GM10248 (cell line): ENCODE results near the gene AP1AR.

ENCODE experiments used
- CTCF ChIA-PET: fragments of 300-600 bp; sonication (Branson Sonifier 250); formaldehyde crosslinking; extraction: SDS; loops from one replicate; lab custom pipeline; 2021; ENCODE audit warnings: antibody characterized with exemption; lab: Yijun Ruan, JAX
- POLR2A ChIA-PET: fragments of 350-650 bp; sonication (Branson Sonifier 250); formaldehyde crosslinking; extraction: SDS; loops from one replicate; lab custom pipeline; 2020; ENCODE audit warnings: antibody characterized with exemption; lab: Yijun Ruan, JAX
- DNase-seq: peaks from one replicate; pipeline ENCODE4 v3.0.0; 2012; ENCODE audit errors: extremely low spot score
- CTCF ChIP-seq: IDR thresholded peaks from 2 replicates; pipeline ENCODE4 v1.5.1; 2012; ENCODE audit warnings: mild to moderate bottlenecking, low read depth; ENCODE audit errors: extremely low read depth, missing control alignments, control extremely low read depth

The AP1AR gene

GRCh38 chr4:112234952-112235609 is 3.5 kb downstream of the AP1AR start:
- ChIA-PET POLR2A (no interaction called here), CTCF (interaction anchor here (0.8 to 10.6 kb wide), 27 partner anchors 10 to 158 kb away, joined by 3 to 174 read pairs (median 5); no protein-coding TSS in a partner anchor)
- peak; percentile 73 for TF ChIP-seq CTCF
- peak; percentile 56 for DNase-seq

- ChIA-PET POLR2A (no interaction called here), CTCF (interaction anchor here (0.9 to 10.6 kb wide), 15 partner anchors 9 to 133 kb away, joined by 3 to 174 read pairs (median 5); no protein-coding TSS in a partner anchor)
- no peak for DNase-seq
- TF ChIP-seq CTCF, result no peak
Observed at GRCh38 chr4:112236040-112236439, 4.5 kb downstream of the AP1AR start.

GRCh38 chr4:112238833-112239232 is 7.2 kb downstream of the AP1AR start:
- ChIA-PET POLR2A (no interaction called here), CTCF (interaction anchor here (0.7 to 10.6 kb wide), 5 partner anchors 12 to 135 kb away, joined by 3 to 174 read pairs (median 4); no protein-coding TSS in a partner anchor)
- DNase-seq, result no peak
- no peak for TF ChIP-seq CTCF

- POLR2A ChIA-PET, result no interaction called here
- TF ChIP-seq CTCF, result no peak
- DNase-seq, result no peak
- CTCF ChIA-PET, result interaction anchor here (1.0 to 6.5 kb wide), 5 partner anchors 11 to 305 kb away, joined by 3 to 60 read pairs (median 4); partner anchors contain the start of gene AP1AR
Observed at GRCh38 chr4:112245383-112245782, 13.8 kb downstream of the AP1AR start.

- no peak for TF ChIP-seq CTCF
- ChIA-PET POLR2A (no interaction called here), CTCF (interaction anchor here (0.9 to 6.5 kb wide), 6 partner anchors 13 to 128 kb away, joined by 3 to 60 read pairs (median 3); partner anchors contain the start of gene AP1AR)
- no peak for DNase-seq
Observed at GRCh38 chr4:112247021-112247420, 15.4 kb downstream of the AP1AR start.

GRCh38 chr4:112251019-112251643 is 19.5 kb downstream of the AP1AR start:
- ChIA-PET POLR2A (no interaction called here), CTCF (interaction anchor here (0.6 to 3.0 kb wide), 9 partner anchors 14 to 156 kb away, joined by 3 to 16 read pairs (median 5); no protein-coding TSS in a partner anchor)
- no peak for TF ChIP-seq CTCF
- DNase-seq, result no peak
